BE2C (cell line): ENCODE measurements around the gene PDE2A.

Source experiments
- DNase-seq: peaks from one replicate; pipeline ENCODE4 v3.0.0-alpha.2; 2020
- H3K27me3 ChIP-seq: fragments of 250-450 bp; sonication (Bioruptor Pico); 2 replicates; pipeline ENCODE4 v1.5.1; 2020; ENCODE audit warnings: mild to moderate bottlenecking
- H3K36me3 ChIP-seq: fragments of 250-450 bp; sonication (Bioruptor Pico); 2 replicates; pipeline ENCODE4 v1.5.1; 2020; ENCODE audit warnings: mild to moderate bottlenecking
- H3K4me1 ChIP-seq: fragments of 250-450 bp; sonication (Bioruptor Pico); 2 replicates; pipeline ENCODE4 v1.5.1; 2020
- H3K4me3 ChIP-seq: 2 replicates; pipeline ENCODE4 v1.5.1; 2011; ENCODE audit warnings: low read depth, low read length
- H3K9me3 ChIP-seq: fragments of 250-450 bp; sonication (Bioruptor Pico); 2 replicates; pipeline ENCODE4 v1.5.1; 2020
- CTCF ChIP-seq: IDR thresholded peaks from 2 replicates; pipeline ENCODE4 v1.5.1; 2012; ENCODE audit warnings: mild to moderate bottlenecking, low read depth, low read length

PDE2A gene

GRCh38 chr11:72615329-72615728, 58.9 kb downstream of the PDE2A start:
- Histone ChIP-seq H3K27me3 (no peaks in the 10 kb centered on the region), H3K9me3 (no peaks in the 10 kb centered on the region), H3K4me3 (no peak overlapping the region), H3K4me1 (peaks cover 11% of the 10 kb centered on the region; the same call in 1 of the 2 replicates), H3K36me3 (peaks cover 21% of the 10 kb centered on the region)
- no peak for DNase-seq
- no peak for TF ChIP-seq CTCF

- DNase-seq, result no peak
- Histone ChIP-seq H3K27me3 (no peaks in the 10 kb centered on the region), H3K4me1 (peaks cover 11% of the 10 kb centered on the region; the same call in 1 of the 2 replicates)
Observed at GRCh38 chr11:72614381-72614780, 59.8 kb downstream of the PDE2A start.

GRCh38 chr11:72613977-72614376, 60.2 kb downstream of the PDE2A start:
- Histone ChIP-seq H3K27me3 (no peaks in the 10 kb centered on the region), H3K4me3 (no peak overlapping the region), H3K9me3 (no peaks in the 10 kb centered on the region), H3K36me3 (peaks cover 28% of the 10 kb centered on the region), H3K4me1 (peaks cover 11% of the 10 kb centered on the region; the same call in 1 of the 2 replicates)
- DNase-seq, result no peak
- no peak for TF ChIP-seq CTCF

More at GRCh38 chr11:72614381-72614780, 59.8 kb downstream of the PDE2A start:
- Histone ChIP-seq H3K9me3 (no peaks in the 10 kb centered on the region), H3K4me3 (no peak overlapping the region), H3K36me3 (peaks cover 24% of the 10 kb centered on the region)
- TF ChIP-seq CTCF, result no peak

GRCh38 chr11:72613450-72613849, 60.8 kb downstream of the PDE2A start:
- DNase-seq, result no peak

GRCh38 chr11:72609476-72609875, 64.7 kb downstream of the PDE2A start:
- no peak for TF ChIP-seq CTCF
- H3K36me3 ChIP-seq, result peaks cover 68% of the 10 kb centered on the region
- DNase-seq, result no peak
- no peaks in the 10 kb centered on the region for H3K9me3 ChIP-seq
- 0 out of 2 replicates have a peak, but pooled peaks cover under 1% of the 10 kb centered on the region for H3K4me1 ChIP-seq
- H3K4me3 ChIP-seq, result no peak overlapping the region
- no peaks in the 10 kb centered on the region for H3K27me3 ChIP-seq

More at GRCh38 chr11:72613450-72613849, 60.8 kb downstream of the PDE2A start:
- Histone ChIP-seq H3K27me3 (no peaks in the 10 kb centered on the region), H3K4me3 (no peak overlapping the region), H3K36me3 (peaks cover 32% of the 10 kb centered on the region), H3K9me3 (no peaks in the 10 kb centered on the region), H3K4me1 (peaks cover 11% of the 10 kb centered on the region; the same call in 1 of the 2 replicates)
- no peak for TF ChIP-seq CTCF

- Histone ChIP-seq H3K4me1 (no peaks in the 10 kb centered on the region), H3K27me3 (no peaks in the 10 kb centered on the region), H3K9me3 (no peaks in the 10 kb centered on the region), H3K4me3 (no peak overlapping the region), H3K36me3 (peaks cover 72% of the 10 kb centered on the region)
- DNase-seq, result no peak
- peak; percentile 71 for TF ChIP-seq CTCF
Observed at GRCh38 chr11:72609045-72609444, 65.2 kb downstream of the PDE2A start.
